HuH-7.5 (cell line): ENCODE data around the gene TENT4A.
"Not testable (repeated sequence)": the region's sequence is repeated elsewhere in the genome, so short reads cannot be mapped to it uniquely, and the experiment has no call there.

Experiments used
- DNase-seq: peaks from one replicate; pipeline ENCODE4 v3.0.0; 2011; ENCODE audit warnings: low spot score

The TENT4A gene

GRCh38 chr5:6713274-6714225 lies at the start of gene TENT4A:
TENT4A (plus strand) TSS chr5:6713432; CDS start chr5:6713984, 552 bp downstream.
- peak; percentile 96 for DNase-seq

- no peak for DNase-seq
Observed at GRCh38 chr5:6666762-6667161, 46.5 kb upstream of the TENT4A start.

DNA sequence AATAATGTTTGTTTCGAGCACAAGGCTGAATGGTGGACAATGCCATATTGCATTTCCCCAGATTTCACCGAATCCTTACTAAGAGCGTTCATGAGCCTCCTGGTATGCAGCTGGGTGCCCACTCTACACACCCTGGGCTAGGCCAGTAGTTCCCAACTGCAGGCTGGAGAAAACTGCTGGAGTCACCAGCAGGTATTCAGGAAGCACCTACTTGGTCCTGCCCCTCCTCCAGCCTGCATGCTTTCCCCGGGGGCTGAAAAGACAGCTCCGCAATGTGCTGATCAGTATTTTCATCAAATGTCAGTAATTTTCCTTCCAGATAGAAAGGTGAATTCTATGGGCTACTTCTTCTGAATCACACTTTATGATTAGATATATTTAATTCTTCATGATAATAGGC lies 45.6 kb upstream of the TENT4A start:
- no peak for DNase-seq

DNA sequence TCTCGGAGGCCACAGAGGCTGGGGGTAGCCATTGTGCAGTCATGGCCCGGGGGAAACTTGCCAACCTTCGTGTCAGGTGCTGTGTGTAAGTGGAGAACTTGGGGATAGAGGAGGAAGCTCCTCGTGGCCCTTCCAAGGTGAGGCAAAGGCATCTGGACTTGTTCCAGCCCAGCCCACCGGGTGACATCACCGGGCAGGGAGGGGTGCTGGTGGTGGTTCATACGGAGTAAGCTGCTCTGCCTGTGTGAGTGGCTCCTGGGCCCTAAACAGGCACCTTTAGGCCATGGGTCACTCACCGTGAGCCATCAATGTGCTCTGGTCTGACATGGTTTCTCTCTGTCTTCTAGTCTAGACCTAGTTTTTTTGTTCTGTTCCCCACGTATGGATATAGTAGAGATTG lies 44.5 kb upstream of the TENT4A start:
- not testable (repeated sequence) for DNase-seq

DNA sequence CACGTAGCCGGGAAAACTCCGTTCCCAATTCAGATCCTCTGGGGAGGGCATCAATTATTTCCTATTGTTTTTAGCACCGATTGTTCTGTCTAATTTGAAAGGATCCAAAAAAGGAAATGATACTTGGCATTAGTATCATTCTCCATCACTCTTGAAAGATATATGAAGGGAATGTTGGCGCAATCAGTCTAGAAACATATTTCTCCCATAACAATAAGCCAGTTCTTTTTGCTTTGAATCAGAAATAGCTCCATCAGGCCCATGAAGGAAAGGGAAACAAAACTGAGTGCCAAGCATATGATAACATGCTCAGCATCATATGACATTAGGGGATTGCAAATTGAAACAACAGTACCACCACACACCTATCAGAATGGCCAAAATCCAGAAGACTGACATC lies 40.2 kb upstream of the TENT4A start:
- no peak for DNase-seq

- no peak for DNase-seq
Observed at GRCh38 chr5:6673963-6674362, 39.3 kb upstream of the TENT4A start.

DNA sequence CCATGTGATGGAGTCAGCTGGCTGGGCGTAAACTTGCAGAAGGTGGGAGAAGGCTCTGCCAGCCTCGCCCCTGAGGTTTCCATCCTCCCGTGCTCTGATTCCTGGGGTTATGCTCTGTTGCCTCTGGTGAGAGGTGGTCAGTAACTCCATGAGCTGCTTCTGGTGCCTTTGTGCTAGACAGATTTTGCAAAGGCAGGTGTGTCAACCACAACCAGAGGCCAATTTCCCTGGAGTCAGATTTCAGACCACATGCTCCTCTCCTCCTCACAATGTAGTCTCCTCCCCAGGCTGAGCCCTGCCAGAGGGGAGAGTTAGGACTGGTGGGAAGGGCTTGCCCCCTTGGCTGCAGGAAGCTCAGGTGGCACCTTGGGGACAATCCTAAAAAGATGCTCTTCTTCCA lies 38.8 kb upstream of the TENT4A start:
- no peak for DNase-seq

- DNase-seq, result no peak
Observed at GRCh38 chr5:6674886-6675285, 38.3 kb upstream of the TENT4A start.

DNA sequence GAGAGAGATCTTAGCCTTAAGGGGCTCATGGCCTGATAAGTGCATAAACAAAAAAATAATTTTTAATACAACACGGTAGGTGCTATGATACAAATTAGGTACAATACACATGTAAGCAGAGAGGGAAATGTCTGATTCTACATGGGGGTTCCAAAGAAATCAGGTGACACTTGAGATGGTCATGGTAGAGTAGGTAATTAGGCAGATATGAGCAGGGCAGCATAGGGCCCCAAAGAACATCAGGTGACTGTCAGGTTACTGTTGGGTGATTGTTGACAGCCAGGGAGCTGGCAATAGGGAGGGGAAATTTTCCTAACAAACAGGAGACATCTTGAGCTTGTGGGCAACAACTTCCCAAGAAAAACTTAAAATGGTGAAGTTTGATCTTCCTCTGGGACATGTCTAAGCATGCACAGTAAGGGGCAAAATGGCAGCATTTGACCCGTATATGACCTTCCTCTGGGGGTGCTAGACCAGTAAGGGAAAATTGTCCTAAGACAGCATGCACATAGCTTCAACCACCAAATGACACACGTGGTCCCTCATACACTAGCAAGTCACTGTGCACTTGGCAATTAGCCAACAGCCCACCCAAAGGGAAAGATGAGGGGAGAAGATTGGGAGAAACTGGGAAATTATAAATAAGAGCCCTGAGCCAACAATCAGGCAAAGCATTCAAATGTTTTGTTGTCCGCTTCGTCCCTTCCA lies 37.3 kb upstream of the TENT4A start:
- DNase-seq, result no peak

GRCh38 chr5:6676702-6677101 lies 36.5 kb upstream of the TENT4A start:
- no peak for DNase-seq

DNA sequence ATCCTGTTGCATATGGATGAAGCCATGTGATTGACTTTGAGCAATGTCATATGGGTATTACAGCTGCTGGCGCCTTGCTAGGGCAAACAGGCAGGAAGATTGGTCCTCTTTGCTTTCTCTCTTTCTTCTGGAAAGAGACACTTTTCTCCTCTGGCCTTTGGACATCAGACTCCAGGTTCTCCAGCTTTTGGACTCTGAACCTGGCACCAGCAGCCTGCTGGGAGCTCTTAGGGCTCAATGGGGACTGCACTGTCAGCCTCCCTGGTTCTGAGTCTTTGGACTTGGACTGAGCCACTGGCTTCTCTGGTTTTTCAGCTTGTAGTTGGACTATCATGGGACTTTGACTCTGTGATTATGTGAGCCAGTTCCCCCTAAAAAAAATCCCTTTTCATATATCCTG lies 34.8 kb upstream of the TENT4A start:
- no peak for DNase-seq

GRCh38 chr5:6680922-6681321 lies 32.3 kb upstream of the TENT4A start:
- no peak for DNase-seq

DNA sequence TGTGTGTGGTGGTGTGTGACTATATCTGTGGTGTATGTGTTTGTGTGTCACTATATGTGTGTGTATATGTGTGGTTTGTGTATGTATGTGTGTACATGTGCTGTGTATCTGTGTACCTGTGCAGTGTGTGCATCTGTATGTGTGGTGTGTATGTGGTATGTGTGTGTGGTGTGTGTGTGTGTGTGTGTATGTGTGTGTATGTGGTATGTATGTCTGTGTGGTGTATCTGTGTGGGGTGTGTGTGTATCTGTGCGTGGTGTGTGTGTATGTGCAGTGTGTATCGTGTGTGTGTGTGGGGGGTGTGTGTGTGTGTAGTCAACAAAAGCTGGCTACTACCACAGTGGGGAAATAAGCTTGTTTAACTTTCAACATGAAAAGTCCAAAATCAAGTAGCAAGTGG lies 31.6 kb upstream of the TENT4A start:
- no peak for DNase-seq

GRCh38 chr5:6682239-6682638 lies 31.0 kb upstream of the TENT4A start:
- DNase-seq, result no peak

DNA sequence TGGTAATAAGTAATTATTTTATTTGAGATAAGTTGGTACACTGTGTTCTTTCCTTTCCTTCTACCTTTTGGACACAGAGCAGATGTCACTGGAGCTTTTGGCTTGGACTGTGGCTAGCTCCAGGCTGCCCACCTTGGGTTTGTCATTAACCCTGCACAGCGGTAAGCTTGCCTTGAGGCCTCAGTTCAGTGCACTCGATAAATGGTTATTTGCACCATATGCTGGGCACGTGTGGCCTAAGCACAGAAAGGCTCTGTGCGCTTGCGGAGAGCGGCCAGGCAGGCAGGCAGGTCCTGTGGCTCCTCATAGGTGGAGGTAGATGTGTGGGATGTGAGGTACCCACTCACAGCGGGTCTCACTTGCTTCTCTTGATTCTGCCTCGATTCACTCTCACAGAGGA lies 30.0 kb upstream of the TENT4A start:
- no peak for DNase-seq

DNA sequence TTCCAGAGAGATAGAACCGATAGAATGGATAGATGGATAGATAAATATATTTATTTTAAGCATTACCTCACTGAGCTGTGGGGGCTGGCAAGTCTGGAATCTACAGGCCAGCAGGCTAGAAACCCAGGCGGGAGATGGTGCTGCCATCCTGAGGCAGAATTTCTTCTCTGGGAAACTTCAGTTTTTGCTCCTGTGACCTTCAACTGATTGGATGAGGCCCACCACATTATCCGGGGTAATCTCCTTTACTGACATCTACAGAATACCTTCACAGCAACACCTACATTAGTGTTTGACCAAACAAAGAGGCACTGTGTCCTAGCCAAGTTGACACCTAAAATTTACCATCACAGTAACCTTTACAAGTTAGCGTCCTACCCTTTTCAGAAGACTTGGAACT lies 29.2 kb upstream of the TENT4A start:
- no peak for DNase-seq

- no peak for DNase-seq
Observed at GRCh38 chr5:6686501-6686900, 26.7 kb upstream of the TENT4A start.

DNA sequence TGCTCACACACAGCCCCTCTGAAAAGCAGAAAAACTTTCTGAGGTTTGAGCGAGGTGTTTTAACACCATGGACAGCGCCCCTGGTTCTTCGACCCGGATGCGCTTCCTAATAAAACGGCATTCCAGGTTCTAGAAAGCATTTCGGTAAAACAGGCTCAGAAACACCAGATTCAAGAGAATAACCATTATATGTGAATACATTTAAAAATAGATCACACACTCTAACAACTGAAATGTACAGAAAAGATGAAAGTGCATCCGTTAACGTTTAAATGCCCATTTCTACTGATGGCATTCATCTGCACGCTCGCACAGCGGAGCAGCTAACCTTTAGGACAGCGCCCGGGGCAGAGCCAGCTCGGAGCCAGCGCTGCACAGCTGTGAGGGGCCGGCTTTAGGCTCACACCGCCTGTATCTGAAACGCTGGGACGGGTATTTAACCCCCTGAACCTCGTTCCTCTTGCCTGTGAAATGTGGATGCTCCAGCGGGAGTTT lies 26.3 kb upstream of the TENT4A start:
- DNase-seq, result no peak

DNA sequence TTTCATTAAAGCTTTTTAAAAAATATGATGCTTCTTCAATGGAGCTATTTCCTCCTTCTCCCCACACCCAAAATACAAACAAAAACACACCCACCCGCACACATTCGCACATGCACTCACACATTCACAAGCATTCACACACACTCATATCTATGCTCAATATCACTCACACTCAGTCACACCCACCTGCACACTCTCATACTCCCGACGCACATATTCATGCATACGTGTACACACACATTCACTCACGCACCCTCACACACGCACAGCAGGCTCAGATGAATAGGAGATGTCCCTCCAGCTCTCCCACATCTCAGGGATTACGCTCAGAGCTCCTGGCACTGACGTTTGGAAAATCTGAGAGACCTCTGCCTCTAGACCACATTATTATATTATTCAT lies 25.7 kb upstream of the TENT4A start:
- DNase-seq, result no peak

DNA sequence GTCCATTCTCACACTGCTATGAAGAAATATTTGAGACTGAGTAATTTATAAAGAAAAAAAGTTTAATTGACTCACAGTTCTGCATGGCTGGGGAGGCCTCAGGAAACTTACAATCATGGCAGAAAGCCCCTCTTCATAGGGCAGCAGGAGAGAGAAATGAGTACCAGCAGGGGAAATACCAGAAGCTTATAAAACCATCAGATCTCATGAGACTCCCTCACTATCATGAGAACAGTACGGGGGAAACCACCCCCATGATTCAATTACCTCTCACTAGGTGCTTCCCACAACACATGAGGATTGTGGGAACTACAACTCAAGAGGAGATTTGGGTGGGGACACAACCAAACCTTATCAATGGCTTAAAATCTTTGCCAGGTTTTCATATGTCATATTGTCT lies 20.3 kb upstream of the TENT4A start:
- DNase-seq, result no peak

- no peak for DNase-seq
Observed at GRCh38 chr5:6698696-6699095, 14.5 kb upstream of the TENT4A start.

DNA sequence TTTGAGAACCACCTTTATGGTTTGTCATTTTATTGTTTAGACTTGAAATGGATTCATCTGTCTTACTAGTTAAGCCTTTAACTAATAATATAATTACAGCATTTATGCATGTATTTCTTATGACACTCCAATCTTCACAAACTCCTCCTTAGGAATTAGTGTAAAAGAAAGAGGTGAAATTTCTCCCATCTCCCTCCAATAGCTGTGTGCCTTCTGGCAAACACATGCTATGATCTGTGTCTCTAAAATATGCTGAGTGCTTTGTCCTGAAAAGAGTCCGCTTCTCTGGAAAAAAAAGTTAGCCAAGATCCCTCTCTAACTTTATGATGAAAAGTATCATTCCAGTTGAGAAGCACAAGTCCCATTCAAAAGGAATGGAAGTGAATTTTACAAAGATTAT lies 13.9 kb upstream of the TENT4A start:
- DNase-seq, result no peak

- no peak for DNase-seq
Observed at GRCh38 chr5:6700074-6700684, 13.1 kb upstream of the TENT4A start.
